CD4-positive, alpha-beta T cell treated with Interleukin-17A for 4 hours (primary cell): ENCODE results near the gene TRPC4AP.
"Not testable (repeated sequence)": the region's sequence is repeated elsewhere in the genome, so short reads cannot be mapped to it uniquely, and the experiment has no call there.

Source experiments
- DNase-seq: peaks from one replicate; pipeline ENCODE4 v3.0.0-alpha.2; 2020; ENCODE audit warnings: mixed read lengths

The TRPC4AP gene

GRCh38 chr20:35104685-35105295, 12.2 kb upstream of the TRPC4AP start:
- DNase-seq: no peak

GRCh38 chr20:35101620-35102019, 9.0 kb upstream of the TRPC4AP start:
- DNase-seq: no peak

- no peak for DNase-seq
Measured at GRCh38 chr20:35093267-35093884, 769 bp upstream of the TRPC4AP start.

- no peak for DNase-seq
Measured at GRCh38 chr20:35091816-35092523, 637 bp downstream of the TRPC4AP start.

- DNase-seq: no peak
Measured at GRCh38 chr20:35088231-35089145, 4.1 kb downstream of the TRPC4AP start.

- DNase-seq: no peak
Measured at GRCh38 chr20:35087791-35088190, 4.8 kb downstream of the TRPC4AP start.

GRCh38 chr20:35087355-35087754, 5.3 kb downstream of the TRPC4AP start:
- DNase-seq: no peak

- DNase-seq: no peak
Measured at GRCh38 chr20:35085477-35086225, 7.0 kb downstream of the TRPC4AP start.

GRCh38 chr20:35084998-35085397, 7.6 kb downstream of the TRPC4AP start:
- DNase-seq: no peak

- DNase-seq: not testable (repeated sequence)
Measured at GRCh38 chr20:35080348-35080642, 12.3 kb downstream of the TRPC4AP start.

- no peak for DNase-seq
Measured at GRCh38 chr20:35079472-35080347, 12.9 kb downstream of the TRPC4AP start.

- DNase-seq: no peak
Measured at GRCh38 chr20:35077872-35078271, 14.7 kb downstream of the TRPC4AP start.

GRCh38 chr20:35077341-35077740, 15.3 kb downstream of the TRPC4AP start:
- DNase-seq: no peak

- not testable (repeated sequence) for DNase-seq
Measured at GRCh38 chr20:35071436-35072153, 21.0 kb downstream of the TRPC4AP start.

- DNase-seq: no peak
Measured at GRCh38 chr20:35066194-35066593, 26.4 kb downstream of the TRPC4AP start.

GRCh38 chr20:35065181-35065580, 27.4 kb downstream of the TRPC4AP start:
- no peak for DNase-seq

GRCh38 chr20:35063168-35063567, 29.4 kb downstream of the TRPC4AP start:
- no peak for DNase-seq

- no peak for DNase-seq
Measured at GRCh38 chr20:35062478-35062877, 30.1 kb downstream of the TRPC4AP start.

- no peak for DNase-seq
Measured at GRCh38 chr20:35060168-35060567, 32.4 kb downstream of the TRPC4AP start.

GRCh38 chr20:35059612-35060011, 33.0 kb downstream of the TRPC4AP start:
- DNase-seq: no peak

- DNase-seq: no peak
Measured at GRCh38 chr20:35059110-35059509, 33.5 kb downstream of the TRPC4AP start.
